H1 (cell line): Measurements from ENCODE around the gene SULT2B1. TPM values are rescaled to one million over a fixed set of nuclear protein-coding genes. Genes with fewer than 3 reads are reported as not detected.
A peak's percentile ranks its signal among the peaks of the same experiment; 100 is the strongest.

ENCODE experiments used
- CTCF ChIA-PET: fragments of 300-600 bp; sonication (Branson Sonifier 250); formaldehyde crosslinking; loops from one replicate; lab custom pipeline; 2021; ENCODE audit not compliant: partially characterized antibody; lab: Charles Lee
- POLR2A ChIA-PET: fragments of 300-600 bp; sonication (Branson Sonifier 250); formaldehyde crosslinking; loops from one replicate; lab custom pipeline; 2021; ENCODE audit warnings: inconsistent platforms; ENCODE audit not compliant: partially characterized antibody; lab: Charles Lee
- DNase-seq, 2 experiments: peaks; one replicate each; pipeline versions ENCODE4 v3.0.0 to v3.0.0-alpha.2; 2010 to 2022; ENCODE audit warnings: low spot score in 2 of 2, low read depth in 1 of 2, mixed read lengths in 1 of 2
- FAIRE-seq: peaks from 2 replicates; lab custom pipeline; 2011; peaks lifted over from hg19 to GRCh38; lab: Jason Lieb, UNC
- H2AFZ ChIP-seq: 2 replicates; pipeline ENCODE4 v1.8.1; 2012; ENCODE audit warnings: low read length, inconsistent platforms
- H2AK5ac ChIP-seq: 2 replicates; pipeline ENCODE4 v1.6.1; 2013; ENCODE audit warnings: low read depth, low read length
- H2BK120ac ChIP-seq: replicated peaks from 2 replicates; pipeline ENCODE3; 2013; ENCODE audit warnings: low read depth, low read length, inconsistent platforms
- H2BK12ac ChIP-seq: 2 replicates; pipeline ENCODE4 v1.6.1; 2013; ENCODE audit warnings: low read depth, low read length
- H2BK15ac ChIP-seq: 2 replicates; pipeline ENCODE4 v1.6.1; 2013; ENCODE audit warnings: low read length
- H2BK20ac ChIP-seq: 2 replicates; pipeline ENCODE4 v1.6.1; 2013; ENCODE audit warnings: low read length
- H2BK5ac ChIP-seq: 2 replicates; pipeline ENCODE4 v1.6.1; 2013; ENCODE audit warnings: low read depth, low read length
- H3K14ac ChIP-seq: 2 replicates; pipeline ENCODE4 v1.6.1; 2013; ENCODE audit warnings: inconsistent platforms; ENCODE audit not compliant: insufficient read length
- H3K18ac ChIP-seq: 2 replicates; pipeline ENCODE4 v1.6.1; 2013; ENCODE audit warnings: low read length; ENCODE audit errors: extremely low read depth
- H3K23ac ChIP-seq: 2 replicates; pipeline ENCODE4 v1.6.1; 2013; ENCODE audit warnings: inconsistent platforms; ENCODE audit not compliant: insufficient read length
- H3K23me2 ChIP-seq: 2 replicates; pipeline ENCODE4 v1.6.1; 2013; ENCODE audit warnings: low read depth, low read length
- H3K27ac ChIP-seq: 2 replicates; pipeline ENCODE4 v1.6.1; 2011; ENCODE audit warnings: low read depth, low read length, inconsistent platforms
- H3K27me3 ChIP-seq, 4 experiments: replicated peaks in 1 of 4; 1 replicate in 1 of 4; 2 replicates in 3 of 4; pipeline versions ENCODE4 v1.6.1 to v1.8.1; 2011 to 2013; ENCODE audit warnings: low read length in 3 of 4, mild to moderate bottlenecking in 3 of 4, inconsistent platforms in 2 of 4, mixed read lengths in 2 of 4, moderate library complexity in 1 of 4; ENCODE audit not compliant: control insufficient read depth in 3 of 4, insufficient read depth in 3 of 4; ENCODE audit errors: extremely low read depth in 1 of 4
- H3K36me3 ChIP-seq, 4 experiments: 2 replicates each; pipeline versions ENCODE4 v1.6.1 to v1.8.1; 2011 to 2013; ENCODE audit warnings: mild to moderate bottlenecking in 4 of 4, low read length in 3 of 4, moderate library complexity in 2 of 4, control low read depth in 1 of 4, inconsistent platforms in 1 of 4; ENCODE audit not compliant: insufficient read depth in 4 of 4, control insufficient read depth in 2 of 4
- H3K4ac ChIP-seq: replicated peaks from 2 replicates; pipeline ENCODE3; 2013; ENCODE audit warnings: low read length, low read depth, mixed read lengths, inconsistent platforms; ENCODE audit not compliant: insufficient read length
- H3K4me1 ChIP-seq, 4 experiments: replicated peaks in 1 of 4; 1 replicate in 1 of 4; 2 replicates in 3 of 4; pipeline versions ENCODE4 v1.6.1 to v1.8.1; 2011 to 2013; ENCODE audit warnings: low read length in 3 of 4, inconsistent platforms in 2 of 4, mixed read lengths in 1 of 4; ENCODE audit not compliant: insufficient read depth in 4 of 4, control insufficient read depth in 3 of 4
- H3K4me2 ChIP-seq, 2 experiments: 2 replicates each; pipeline versions ENCODE4 v1.6.1 to v1.8.1; 2011 to 2013; ENCODE audit warnings: low read depth in 2 of 2, low read length in 2 of 2, control low read depth in 1 of 2, inconsistent platforms in 1 of 2, mild to moderate bottlenecking in 1 of 2; ENCODE audit not compliant: insufficient read depth in 1 of 2
- H3K4me3 ChIP-seq, 4 experiments: fragments of 200-600, 300-600 bp in 1 of 4; sonication (generic), shearing (Covaris generic), sonication (Bioruptor Twin) in 1 of 4; 2 replicates each; pipeline versions ENCODE4 v1.5.1 to v1.8.1; 2011 to 2016; ENCODE audit warnings: low read length in 4 of 4, low read depth in 3 of 4, control low read depth in 2 of 4, inconsistent platforms in 2 of 4, mild to moderate bottlenecking in 2 of 4, mixed read lengths in 1 of 4, moderate library complexity in 1 of 4; ENCODE audit not compliant: insufficient read depth in 2 of 4; ENCODE audit errors: extremely low read depth in 1 of 4
- H3K56ac ChIP-seq: replicated peaks from 2 replicates; pipeline ENCODE3; 2013; ENCODE audit warnings: low read depth, mild to moderate bottlenecking, mixed read lengths, low read length, inconsistent platforms; ENCODE audit not compliant: insufficient read length
- H3K79me1 ChIP-seq: 2 replicates; pipeline ENCODE4 v1.6.1; 2013; ENCODE audit warnings: low read depth, low read length, control low read depth
- H3K79me2 ChIP-seq, 2 experiments: 2 replicates each; pipeline versions ENCODE4 v1.6.1 to v1.8.1; 2012 to 2013; ENCODE audit warnings: low read length in 2 of 2, mild to moderate bottlenecking in 2 of 2, inconsistent platforms in 1 of 2; ENCODE audit not compliant: insufficient read depth in 2 of 2, control insufficient read depth in 1 of 2
- H3K9ac ChIP-seq, 4 experiments: replicated peaks in 1 of 4; 1 replicate in 1 of 4; 2 replicates in 3 of 4; pipeline versions ENCODE4 v1.6.1 to v1.8.1; 2011 to 2013; ENCODE audit warnings: low read depth in 3 of 4, low read length in 3 of 4, control low read depth in 2 of 4, mild to moderate bottlenecking in 2 of 4, moderate library complexity in 2 of 4, inconsistent platforms in 1 of 4; ENCODE audit errors: extremely low read depth in 1 of 4
- H3K9me3 ChIP-seq, 2 experiments: 2 replicates each; pipeline versions ENCODE4 v1.6.1 to v1.8.1; 2012 to 2013; ENCODE audit warnings: mild to moderate bottlenecking in 2 of 2, moderate library complexity in 2 of 2, control low read depth in 1 of 2, inconsistent platforms in 1 of 2, low read depth in 1 of 2, low read length in 1 of 2, mixed read lengths in 1 of 2; ENCODE audit not compliant: insufficient read depth in 2 of 2
- H4K20me1 ChIP-seq, 2 experiments: replicated peaks in 1 of 2; 2 replicates each; pipeline versions ENCODE3 to v1.8.1; 2011 to 2013; ENCODE audit warnings: inconsistent platforms in 2 of 2, low read length in 2 of 2, mild to moderate bottlenecking in 1 of 2; ENCODE audit not compliant: insufficient read depth in 2 of 2, control insufficient read depth in 1 of 2
- H4K5ac ChIP-seq: 2 replicates; pipeline ENCODE4 v1.6.1; 2013; ENCODE audit warnings: low read length, low read depth, mixed read lengths, inconsistent platforms; ENCODE audit not compliant: insufficient read length
- H4K8ac ChIP-seq: 2 replicates; pipeline ENCODE4 v1.8.0; 2013; ENCODE audit warnings: mild to moderate bottlenecking, moderate library complexity, low read length, inconsistent platforms; ENCODE audit not compliant: insufficient read depth; ENCODE audit errors: extremely low read depth
- H4K91ac ChIP-seq: replicated peaks from 2 replicates; pipeline ENCODE3; 2013; ENCODE audit warnings: low read length, mixed read lengths, inconsistent platforms; ENCODE audit not compliant: insufficient read length
- CHD2 ChIP-seq: IDR thresholded peaks from 2 replicates; pipeline ENCODE4 v1.6.1; 2012; ENCODE audit warnings: low read length, improper control_type of control experiment
- EZH2 ChIP-seq: fragments of 200-600 bp; sonication (generic); IDR thresholded peaks from 2 replicates; pipeline ENCODE4 v1.7.1; 2012; ENCODE audit warnings: low read depth, mild to moderate bottlenecking, moderate library complexity, low read length, inconsistent platforms; ENCODE audit not compliant: severe bottlenecking
- GABPA ChIP-seq: IDR thresholded peaks from 2 replicates; pipeline ENCODE4 v1.6.1; 2011; ENCODE audit warnings: mild to moderate bottlenecking, low read length, moderate library complexity, borderline replicate concordance; ENCODE audit not compliant: insufficient read depth
- HDAC2 ChIP-seq, 2 experiments: fragments of 300-600 bp in 1 of 2; sonication (generic) in 1 of 2; IDR thresholded peaks; 2 replicates each; pipeline ENCODE4 v1.6.1; 2011 to 2012; ENCODE audit warnings: low read depth in 2 of 2, low read length in 2 of 2, mild to moderate bottlenecking in 2 of 2, moderate library complexity in 2 of 2, borderline replicate concordance in 1 of 2, inconsistent platforms in 1 of 2
- POU5F1 ChIP-seq: IDR thresholded peaks from 2 replicates; pipeline ENCODE4 v1.6.1; 2011; ENCODE audit warnings: low read depth, mild to moderate bottlenecking, low read length, moderate library complexity
- RFX5 ChIP-seq: IDR thresholded peaks from 2 replicates; pipeline ENCODE4 v1.6.1; 2011; ENCODE audit warnings: low read depth, low read length, improper control_type of control experiment, borderline replicate concordance
- SIN3A ChIP-seq, 2 experiments: IDR thresholded peaks in 1 of 2; conservative IDR thresholded peaks in 1 of 2; 2 replicates each; pipeline ENCODE4 v1.6.1; 2011 to 2012; ENCODE audit warnings: low read length in 2 of 2, improper control_type of control experiment in 1 of 2, low read depth in 1 of 2, mild to moderate bottlenecking in 1 of 2
- SIRT6 ChIP-seq: IDR thresholded peaks from one replicate; pipeline ENCODE4 v1.7.1; 2012; ENCODE audit warnings: low read length, inconsistent platforms
- SP1 ChIP-seq: IDR thresholded peaks from 2 replicates; pipeline ENCODE4 v1.6.1; 2011; ENCODE audit warnings: low read depth, low read length
- SP4 ChIP-seq: IDR thresholded peaks from 2 replicates; pipeline ENCODE4 v1.6.1; 2012; ENCODE audit warnings: low read length, inconsistent platforms
- TEAD4 ChIP-seq: IDR thresholded peaks from 2 replicates; pipeline ENCODE4 v1.6.1; 2012; ENCODE audit warnings: low read depth, low read length, inconsistent platforms, mixed read lengths
- WGBS, 2 experiments: shearing (Covaris generic) in 1 of 2; methylation state at CpG; one replicate each; pipeline versions ENCODE4 v1.1.6 to v1.1.7; 2013 to 2015; ENCODE audit warnings: low lambda C conversion rate in 2 of 2, mixed read lengths in 2 of 2, inconsistent platforms in 1 of 2, low coverage in 1 of 2, missing lambda C conversion rate in 1 of 2; ENCODE audit not compliant: insufficient replicate concordance in 2 of 2, insufficient coverage in 1 of 2, insufficient read length in 1 of 2; ENCODE audit errors: extremely low coverage in 1 of 2, missing lambda C conversion rate in 1 of 2; 5-methylcytosine and 5-hydroxymethylcytosine counted together
- polyA plus RNA-seq, 7 experiments: library from polyadenylated mRNA; depleted of rRNA in 3 of 7; stranded (reverse) in 5 of 7; unstranded in 2 of 7; fragments of >200 nt in 5 of 7; fragments of 200-250 nt in 2 of 7; gene quantifications; 1 replicate in 5 of 7; 2 replicates in 1 of 7; 4 replicates in 1 of 7; pipeline versions ENCODE4 v1.2.1 to v1.2.3, GENCODE V29; 2011 to 2013; ENCODE audit warnings: missing spikeins in 2 of 7, mixed read lengths in 2 of 7
- total RNA-seq: library from RNA; stranded (reverse); fragmentation: NEBNext Ultra II Directional; extraction: Animal tissue kit (Norgen Biotek cat#: 25700); gene quantifications from 2 replicates; pipeline ENCODE4 v1.2.1, GENCODE V29; 2021

The SULT2B1 gene
- total and polyA plus RNA-seq, 2 of the 8 experiments (the other 6 are each of a cell fraction or from before 2014, with no cell fraction given) = 1.5 to 2.6 TPM

DNA sequence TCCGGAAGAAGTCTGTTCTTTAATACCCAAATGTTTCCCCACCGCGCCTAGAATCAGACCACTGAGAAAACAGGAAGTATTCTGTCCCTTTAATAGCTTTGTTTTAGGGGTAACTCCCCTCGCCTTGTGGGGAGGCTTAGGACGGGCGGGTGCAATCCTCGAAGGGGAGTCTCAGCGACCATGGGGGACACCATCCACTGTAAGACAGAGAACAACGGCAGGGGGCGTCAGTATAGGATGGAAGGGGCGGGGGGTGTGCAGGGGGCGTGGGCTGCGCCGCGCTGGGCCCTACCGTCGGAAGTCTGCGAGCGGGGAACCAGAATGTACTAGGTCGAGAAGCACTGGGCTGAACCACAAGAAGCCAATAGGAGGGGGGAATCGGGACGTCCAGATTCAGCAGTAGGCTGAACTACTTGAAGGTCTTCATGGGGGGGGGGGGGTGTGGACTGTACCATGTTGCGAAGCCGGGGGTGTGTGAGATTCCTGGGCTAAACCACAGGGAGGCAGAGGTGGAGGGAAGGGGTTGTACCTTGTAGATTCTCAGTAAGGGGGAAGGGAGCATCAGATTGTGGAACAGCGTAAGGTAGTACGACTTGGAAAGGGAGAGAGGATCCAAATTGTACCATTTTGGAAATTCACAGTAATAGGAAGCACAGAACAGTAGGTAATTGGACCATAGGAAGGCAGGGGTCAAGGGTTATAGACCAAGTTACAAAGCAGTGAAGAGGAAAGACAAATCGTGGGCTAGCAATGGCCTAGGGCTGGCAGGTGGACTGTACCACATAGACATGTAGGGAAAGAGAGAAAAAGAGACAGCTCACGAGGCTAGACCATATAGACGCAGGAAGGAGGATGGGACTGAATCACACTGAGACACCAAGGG lies 86.2 kb downstream of the SULT2B1 start:
- Histone ChIP-seq H2BK12ac (peak overlapping the region; percentile 76), H3K56ac (peak overlapping the region; percentile 18), H3K4me3 (peak overlapping the region; percentile 23 to 74 (median 53); a peak in 6 of 8 replicates), H3K9ac (peak overlapping the region in 3 of 4 experiments; percentile 64 to 72 (median 66); a peak in 6 of 7 replicates), H2BK15ac (peak overlapping the region; percentile 92), H2BK5ac (peak overlapping the region; percentile 95), H2BK20ac (peak overlapping the region; percentile 92), H3K27me3 (peaks cover 0 to 2% (median 0%) of the 10 kb centered on the region in 4 experiments; a peak in 2 of 7 replicates), H3K4me1 (peaks cover 9 to 28% (median 19%) of the 10 kb centered on the region in 4 experiments), H3K23me2 (peaks cover 25% of the 10 kb centered on the region), H2BK120ac (peak overlapping the region; percentile 13), H4K5ac (peak overlapping the region; percentile 24), H3K23ac (no peak overlapping the region), H3K18ac (peak overlapping the region; percentile 93), H3K14ac (no peak overlapping the region), H3K27ac (peak overlapping the region; percentile 89), H3K4me2 (peak overlapping the region; percentile 66 to 94), H3K79me2 (no peaks in the 10 kb centered on the region), H3K4ac (peak overlapping the region; percentile 11), H4K20me1 (no peaks in the 10 kb centered on the region), H4K8ac (no peak overlapping the region), H2AFZ (no peak overlapping the region), H3K36me3 (no peaks in the 10 kb centered on the region), H3K79me1 (no peaks in the 10 kb centered on the region), H2AK5ac (peak overlapping the region; percentile 98), H4K91ac (peak overlapping the region; percentile 17), H3K9me3 (no peaks in the 10 kb centered on the region)
- CTCF ChIA-PET = interaction anchor here (0.6 to 1.1 kb wide), 4 partner anchors 8 to 275 kb away, joined by 3 to 5 read pairs (median 3); partner anchors contain the start of gene MAMSTR
- POLR2A ChIA-PET = interaction anchor here (0.7 to 30.9 kb wide), 9 partner anchors 8 to 326 kb away, joined by 3 to 788 read pairs (median 4); partner anchors contain the start of genes CA11, FAM83E, RPL18 and SPACA4
- WGBS, 2 experiments = 13% methylated on average over 26 of the region's 29 CpGs; no CpG with 5 or more reads in 1 of the 2 experiments
- no peak for FAIRE-seq
- DNase-seq = peak; percentile 67 to 82
- peak; percentile 72; the same call in 1 of the 2 replicates for TF ChIP-seq SP1
- TF ChIP-seq GABPA = no peak
- TF ChIP-seq TEAD4 = peak; percentile 66
- TF ChIP-seq EZH2 = no peak
- TF ChIP-seq CHD2 = no peak
- TF ChIP-seq HDAC2 (IDR thresholded peaks at IDR 0.05; ENCODE audit: borderline replicate concordance in 1 of 2, low read depth in 2 of 2, low read length in 2 of 2) = no peak
- no peak for TF ChIP-seq RFX5
- TF ChIP-seq SP4 = peak; percentile 14; the same call in 1 of the 2 replicates
- no peak for TF ChIP-seq SIRT6
- no peak for TF ChIP-seq POU5F1
- 0 out of 4 replicates have a peak, but pooled peaks of 1 of the 2 experiments have one; percentile 12 for TF ChIP-seq SIN3A (conservative IDR thresholded peaks at IDR 0.05 in 1 of 2, IDR thresholded peaks at IDR 0.05 in 1 of 2; ENCODE audit: low read depth in 1 of 2, low read length in 2 of 2)
